H9 (cell line): ENCODE data around the gene SFI1. TPM values are rescaled to one million over a fixed set of nuclear protein-coding genes. Genes with fewer than 3 reads are reported as not detected.

Experiments
- DNase-seq: peaks from one replicate; pipeline ENCODE4 v3.0.0-alpha.2; 2017
- H2AFZ ChIP-seq: one replicate; pipeline ENCODE4 v1.6.1; 2013; ENCODE audit warnings: mild to moderate bottlenecking, low read length, control low read depth, moderate library complexity
- H2AK5ac ChIP-seq: 2 replicates; pipeline ENCODE4 v1.6.1; 2013; ENCODE audit warnings: low read length, control low read depth, mixed read lengths; ENCODE audit not compliant: insufficient read length
- H2BK120ac ChIP-seq: one replicate; pipeline ENCODE4 v1.6.1; 2013; ENCODE audit warnings: low read depth, mild to moderate bottlenecking, low read length, control low read depth, inconsistent platforms; ENCODE audit not compliant: poor library complexity, severe bottlenecking
- H2BK12ac ChIP-seq: 2 replicates; pipeline ENCODE4 v1.6.1; 2013; ENCODE audit warnings: low read length, control low read depth, mixed read lengths, low read depth; ENCODE audit not compliant: insufficient read length
- H2BK15ac ChIP-seq: 2 replicates; pipeline ENCODE4 v1.6.1; 2013; ENCODE audit warnings: low read depth, low read length, control low read depth
- H2BK20ac ChIP-seq: one replicate; pipeline ENCODE4 v1.6.1; 2013; ENCODE audit warnings: low read depth, mild to moderate bottlenecking, low read length, control low read depth, inconsistent platforms; ENCODE audit not compliant: poor library complexity, severe bottlenecking
- H2BK5ac ChIP-seq: 2 replicates; pipeline ENCODE4 v1.6.1; 2013; ENCODE audit warnings: low read length, control low read depth, mixed read lengths; ENCODE audit not compliant: insufficient read length
- H3K14ac ChIP-seq: 2 replicates; pipeline ENCODE4 v1.6.1; 2013; ENCODE audit warnings: low read length, control low read depth; ENCODE audit not compliant: insufficient read depth
- H3K18ac ChIP-seq: 2 replicates; pipeline ENCODE4 v1.6.1; 2013; ENCODE audit warnings: low read depth, mild to moderate bottlenecking, mixed read lengths, low read length, control low read depth; ENCODE audit not compliant: insufficient read length
- H3K23ac ChIP-seq: 2 replicates; pipeline ENCODE4 v1.6.1; 2013; ENCODE audit warnings: low read length, control low read depth, mixed read lengths, low read depth; ENCODE audit not compliant: insufficient read length
- H3K23me2 ChIP-seq: 2 replicates; pipeline ENCODE4 v1.6.1; 2013; ENCODE audit warnings: low read depth, mild to moderate bottlenecking, mixed read lengths, low read length, control low read depth; ENCODE audit not compliant: insufficient read length, poor library complexity, severe bottlenecking
- H3K27ac ChIP-seq: 2 replicates; pipeline ENCODE4 v1.5.1; 2013; ENCODE audit warnings: low read length, control low read depth, mixed read lengths, low read depth; ENCODE audit not compliant: insufficient read length
- H3K27me3 ChIP-seq: 2 replicates; pipeline ENCODE4 v1.6.1; 2013; ENCODE audit warnings: low read length, control low read depth, inconsistent platforms; ENCODE audit not compliant: insufficient read depth
- H3K4ac ChIP-seq: 2 replicates; pipeline ENCODE4 v1.6.1; 2013; ENCODE audit warnings: low read depth, mild to moderate bottlenecking, control low read depth, inconsistent platforms, low read length, moderate library complexity
- H3K4me1 ChIP-seq: 2 replicates; pipeline ENCODE4 v1.6.1; 2013; ENCODE audit warnings: low read length, control low read depth, inconsistent platforms; ENCODE audit not compliant: insufficient read depth
- H3K4me2 ChIP-seq: 2 replicates; pipeline ENCODE4 v1.6.1; 2013; ENCODE audit warnings: low read length, control low read depth, mixed read lengths; ENCODE audit not compliant: insufficient read length, insufficient read depth
- H3K56ac ChIP-seq: 2 replicates; pipeline ENCODE4 v1.6.1; 2013; ENCODE audit warnings: low read depth, mild to moderate bottlenecking, mixed read lengths, low read length, control low read depth; ENCODE audit not compliant: insufficient read length
- H3K79me1 ChIP-seq: 2 replicates; pipeline ENCODE4 v1.6.1; 2013; ENCODE audit warnings: low read depth, mild to moderate bottlenecking, moderate library complexity, low read length, control low read depth, inconsistent platforms; ENCODE audit not compliant: insufficient read depth, poor library complexity, severe bottlenecking
- H3K79me2 ChIP-seq: 2 replicates; pipeline ENCODE4 v1.6.1; 2013; ENCODE audit warnings: low read length, control low read depth, inconsistent platforms; ENCODE audit not compliant: insufficient read depth
- H3K9ac ChIP-seq: 2 replicates; pipeline ENCODE4 v1.6.1; 2013; ENCODE audit warnings: low read length, control low read depth, mixed read lengths; ENCODE audit not compliant: insufficient read length; ENCODE audit errors: extremely low read depth
- H3K9me3 ChIP-seq: one replicate; pipeline ENCODE4 v1.6.1; 2013; ENCODE audit warnings: low read depth, low read length, inconsistent platforms; ENCODE audit not compliant: control insufficient read depth
- H3T11ph ChIP-seq: one replicate; pipeline ENCODE4 v1.6.1; 2013; ENCODE audit warnings: mild to moderate bottlenecking, low read length, control low read depth, inconsistent platforms
- H4K20me1 ChIP-seq: one replicate; pipeline ENCODE4 v1.6.1; 2013; ENCODE audit not compliant: control insufficient read depth, insufficient read length, insufficient read depth
- H4K5ac ChIP-seq: 2 replicates; pipeline ENCODE4 v1.6.1; 2013; ENCODE audit warnings: low read depth, mild to moderate bottlenecking, mixed read lengths, low read length, control low read depth; ENCODE audit not compliant: insufficient read length
- H4K8ac ChIP-seq: replicated peaks from 2 replicates; pipeline ENCODE4 v1.6.1; 2013; ENCODE audit warnings: low read length, control low read depth, mixed read lengths, low read depth; ENCODE audit not compliant: insufficient read length
- H4K91ac ChIP-seq: 2 replicates; pipeline ENCODE4 v1.6.1; 2013; ENCODE audit warnings: low read depth, mild to moderate bottlenecking, moderate library complexity, mixed read lengths, low read length, control low read depth; ENCODE audit not compliant: insufficient read length
- H3K27ac Mint-ChIP-seq, 3 experiments: 2 replicates in 2 of 3; 3 replicates in 1 of 3; pipeline ENCODE4 v1.8.0; 2020 to 2021; ENCODE audit warnings: mixed read lengths in 3 of 3, mild to moderate bottlenecking in 1 of 3, moderate library complexity in 1 of 3
- H3K27me3 Mint-ChIP-seq: 2 replicates; pipeline ENCODE4 v1.8.0; 2021; ENCODE audit warnings: low read depth, mild to moderate bottlenecking, moderate library complexity, mixed read lengths
- H3K36me3 Mint-ChIP-seq, 3 experiments: 2 replicates in 2 of 3; 3 replicates in 1 of 3; pipeline ENCODE4 v1.8.0; 2020 to 2021; ENCODE audit warnings: low read depth in 3 of 3, mixed read lengths in 3 of 3; ENCODE audit not compliant: insufficient read depth in 1 of 3
- H3K4me1 Mint-ChIP-seq, 2 experiments: 2 replicates each; pipeline ENCODE4 v1.8.0; 2020; ENCODE audit warnings: mixed read lengths in 2 of 2
- H3K4me3 Mint-ChIP-seq, 2 experiments: 2 replicates in 1 of 2; 3 replicates in 1 of 2; pipeline ENCODE4 v1.8.0; 2020 to 2021; ENCODE audit warnings: mild to moderate bottlenecking in 2 of 2, mixed read lengths in 2 of 2, moderate library complexity in 1 of 2
- H3K9me3 Mint-ChIP-seq, 2 experiments: 2 replicates in 1 of 2; 3 replicates in 1 of 2; pipeline ENCODE4 v1.8.0; 2020; ENCODE audit warnings: mild to moderate bottlenecking in 2 of 2, mixed read lengths in 2 of 2, moderate library complexity in 1 of 2
- WGBS: extraction: QIAGEN DNeasy Blood & Tissue Kit; methylation state at CpG from one replicate; pipeline ENCODE4 v1.1.7; 2013; ENCODE audit warnings: missing lambda C conversion rate, low lambda C conversion rate, mixed read lengths; ENCODE audit not compliant: insufficient read length; ENCODE audit errors: extremely low coverage; 5-methylcytosine and 5-hydroxymethylcytosine counted together
- total RNA-seq: library from RNA; stranded (reverse); gene quantifications from 2 replicates; pipeline ENCODE4 v1.2.1, GENCODE V29; 2021
- TF ChIP-seq, protein P1 (sequence below): fragments of 200-600 bp; sonication (generic); conservative IDR thresholded peaks from 3 replicates; pipeline ENCODE4 v1.8.0; 2021; ENCODE audit warnings: antibody characterized with exemption, mild to moderate bottlenecking

The SFI1 gene
- total RNA-seq, 1 experiment from 2014 or later: 26.4 TPM

DNA sequence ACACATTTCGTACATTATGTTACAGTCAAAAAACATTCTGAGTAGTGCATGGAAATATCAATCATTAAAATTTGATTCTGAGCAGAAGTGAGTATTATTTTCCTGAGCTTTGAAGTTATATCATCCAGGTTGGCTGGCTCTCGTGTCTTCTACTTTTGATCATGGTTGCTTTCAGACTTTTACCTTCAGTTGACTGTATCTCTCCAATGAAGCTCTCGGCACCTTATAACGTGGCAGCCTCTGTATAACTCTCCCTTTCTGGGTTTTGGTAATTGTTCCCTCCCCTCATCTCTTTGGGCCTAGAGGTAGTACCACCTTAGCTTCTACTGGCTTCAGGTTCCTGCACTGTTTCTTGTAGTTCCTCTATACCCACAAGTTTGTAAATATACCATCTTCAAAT, 12.2 kb downstream of the SFI1 start:
- H3K27ac Mint-ChIP-seq: no peak overlapping the region
- H3K27ac ChIP-seq: no peak overlapping the region
- no peaks in the 10 kb centered on the region for H3K79me1 ChIP-seq
- no peak overlapping the region for H3K4me3 Mint-ChIP-seq
- WGBS: no CpG with 5 or more reads among the region's 4 CpGs
- no peaks in the 10 kb centered on the region for H3K9me3 ChIP-seq
- H3K4me1 ChIP-seq: no peaks in the 10 kb centered on the region
- H3K14ac ChIP-seq: no peak overlapping the region
- no peak overlapping the region for H3K9ac ChIP-seq
- no peak overlapping the region for H4K91ac ChIP-seq
- H3K4me2 ChIP-seq: no peak overlapping the region
- no peak overlapping the region for H4K8ac ChIP-seq
- no peak overlapping the region for H2AK5ac ChIP-seq
- no peaks in the 10 kb centered on the region for H3K27me3 ChIP-seq
- H3K56ac ChIP-seq: no peak overlapping the region
- no peak overlapping the region for H2AFZ ChIP-seq
- no peak overlapping the region for H2BK12ac ChIP-seq
- no peak for DNase-seq
- H3T11ph ChIP-seq: no peak overlapping the region
- H3K79me2 ChIP-seq: no peaks in the 10 kb centered on the region
- no peaks in the 10 kb centered on the region for H3K23me2 ChIP-seq
- H3K23ac ChIP-seq: no peak overlapping the region
- H4K5ac ChIP-seq: no peak overlapping the region
- peaks cover 3 to 30% (median 18%) of the 10 kb centered on the region in 3 experiments; a peak in 5 of 7 replicates for H3K36me3 Mint-ChIP-seq
- no peak overlapping the region for H2BK20ac ChIP-seq
- peaks cover 3 to 4% of the 10 kb centered on the region in 2 experiments; a peak in 1 of 4 replicates for H3K4me1 Mint-ChIP-seq
- TF ChIP-seq, protein P1, sequence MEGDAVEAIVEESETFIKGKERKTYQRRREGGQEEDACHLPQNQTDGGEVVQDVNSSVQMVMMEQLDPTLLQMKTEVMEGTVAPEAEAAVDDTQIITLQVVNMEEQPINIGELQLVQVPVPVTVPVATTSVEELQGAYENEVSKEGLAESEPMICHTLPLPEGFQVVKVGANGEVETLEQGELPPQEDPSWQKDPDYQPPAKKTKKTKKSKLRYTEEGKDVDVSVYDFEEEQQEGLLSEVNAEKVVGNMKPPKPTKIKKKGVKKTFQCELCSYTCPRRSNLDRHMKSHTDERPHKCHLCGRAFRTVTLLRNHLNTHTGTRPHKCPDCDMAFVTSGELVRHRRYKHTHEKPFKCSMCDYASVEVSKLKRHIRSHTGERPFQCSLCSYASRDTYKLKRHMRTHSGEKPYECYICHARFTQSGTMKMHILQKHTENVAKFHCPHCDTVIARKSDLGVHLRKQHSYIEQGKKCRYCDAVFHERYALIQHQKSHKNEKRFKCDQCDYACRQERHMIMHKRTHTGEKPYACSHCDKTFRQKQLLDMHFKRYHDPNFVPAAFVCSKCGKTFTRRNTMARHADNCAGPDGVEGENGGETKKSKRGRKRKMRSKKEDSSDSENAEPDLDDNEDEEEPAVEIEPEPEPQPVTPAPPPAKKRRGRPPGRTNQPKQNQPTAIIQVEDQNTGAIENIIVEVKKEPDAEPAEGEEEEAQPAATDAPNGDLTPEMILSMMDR: no peak
- peaks cover 0 to 7% of the 10 kb centered on the region in 2 experiments; a peak in 3 of 5 replicates for H3K9me3 Mint-ChIP-seq
- H2BK15ac ChIP-seq: no peak overlapping the region
- H4K20me1 ChIP-seq: no peaks in the 10 kb centered on the region
- H2BK120ac ChIP-seq: no peak overlapping the region
- H3K27me3 Mint-ChIP-seq: no peaks in the 10 kb centered on the region
- H3K4ac ChIP-seq: no peak overlapping the region
- no peak overlapping the region for H2BK5ac ChIP-seq
- H3K18ac ChIP-seq: no peak overlapping the region
